MM.1S (cell line): Measurements from ENCODE around the gene PPP1R9A.

ENCODE experiments used
- DNase-seq: peaks from one replicate; pipeline ENCODE4 v3.0.0-alpha.2; 2015
- H2AFZ ChIP-seq: fragments of 300-600 bp; sonication (generic); 2 replicates; pipeline ENCODE4 v1.6.0; 2016; ENCODE audit warnings: antibody characterized with exemption, low read length
- H3F3A ChIP-seq: fragments of 300-600 bp; sonication (generic); 2 replicates; pipeline ENCODE4 v1.6.1; 2016; ENCODE audit warnings: mild to moderate bottlenecking, antibody characterized with exemption, low read length, moderate library complexity, mixed read lengths; ENCODE audit not compliant: insufficient read depth
- H3K27ac ChIP-seq: fragments of 300-600 bp; sonication (generic); 2 replicates; pipeline ENCODE4 v1.5.1; 2016; ENCODE audit warnings: mild to moderate bottlenecking, low read length
- H3K27me3 ChIP-seq: fragments of 300-600 bp; sonication (generic); replicated peaks from 2 replicates; pipeline ENCODE4 v1.6.0; 2016; ENCODE audit warnings: low read length; ENCODE audit not compliant: insufficient read depth
- H3K36me3 ChIP-seq: fragments of 300-600 bp; sonication (generic); replicated peaks from 2 replicates; pipeline ENCODE4 v1.6.1; 2016; ENCODE audit warnings: mild to moderate bottlenecking, low read length, mixed read lengths; ENCODE audit not compliant: insufficient read depth
- H3K4me1 ChIP-seq: fragments of 300-600 bp; sonication (generic); 2 replicates; pipeline ENCODE4 v1.6.1; 2016; ENCODE audit warnings: low read length, mixed read lengths
- H3K4me2 ChIP-seq: fragments of 300-600 bp; sonication (generic); 2 replicates; pipeline ENCODE4 v1.6.0; 2016; ENCODE audit warnings: low read depth, low read length
- H3K4me3 ChIP-seq: fragments of 300-600 bp; sonication (generic); 2 replicates; pipeline ENCODE4 v1.5.1; 2016; ENCODE audit warnings: low read length, mixed read lengths
- H3K79me2 ChIP-seq: fragments of 300-600 bp; sonication (generic); 2 replicates; pipeline ENCODE4 v1.6.1; 2016; ENCODE audit warnings: mixed run types, low read length, mixed read lengths
- H3K9ac ChIP-seq: fragments of 300-600 bp; sonication (generic); 2 replicates; pipeline ENCODE4 v1.6.1; 2016; ENCODE audit warnings: low read length, mixed read lengths
- H3K9me2 ChIP-seq: fragments of 300-600 bp; sonication (generic); replicated peaks from 2 replicates; pipeline ENCODE4 v1.6.1; 2016; ENCODE audit warnings: mild to moderate bottlenecking, low read length, mixed read lengths; ENCODE audit not compliant: insufficient read depth
- H3K9me3 ChIP-seq: fragments of 300-600 bp; sonication (generic); replicated peaks from 2 replicates; pipeline ENCODE4 v1.6.1; 2016; ENCODE audit warnings: mild to moderate bottlenecking, low read length, mixed read lengths; ENCODE audit not compliant: insufficient read depth
- H4K20me1 ChIP-seq: fragments of 300-600 bp; sonication (generic); 2 replicates; pipeline ENCODE4 v1.6.1; 2016; ENCODE audit warnings: mild to moderate bottlenecking, low read length, moderate library complexity, mixed read lengths; ENCODE audit not compliant: insufficient read depth
- EZH2 ChIP-seq: fragments of 300-600 bp; sonication (generic); optimal IDR thresholded peaks from 2 replicates; pipeline ENCODE3; 2017; ENCODE audit warnings: low read depth, mild to moderate bottlenecking, antibody characterized with exemption, low read length, mixed read lengths
- EZH2phosphoT487 ChIP-seq: fragments of 300-600 bp; sonication (generic); IDR thresholded peaks from 2 replicates; pipeline ENCODE4 v1.6.1; 2018; ENCODE audit warnings: antibody characterized with exemption, low read length
- TF ChIP-seq, protein P1 (sequence below): fragments of 300-600 bp; sonication (generic); IDR thresholded peaks from 2 replicates; pipeline ENCODE4 v1.5.1; 2016; ENCODE audit warnings: antibody characterized with exemption, low read length, mixed read lengths

PPP1R9A gene

DNA sequence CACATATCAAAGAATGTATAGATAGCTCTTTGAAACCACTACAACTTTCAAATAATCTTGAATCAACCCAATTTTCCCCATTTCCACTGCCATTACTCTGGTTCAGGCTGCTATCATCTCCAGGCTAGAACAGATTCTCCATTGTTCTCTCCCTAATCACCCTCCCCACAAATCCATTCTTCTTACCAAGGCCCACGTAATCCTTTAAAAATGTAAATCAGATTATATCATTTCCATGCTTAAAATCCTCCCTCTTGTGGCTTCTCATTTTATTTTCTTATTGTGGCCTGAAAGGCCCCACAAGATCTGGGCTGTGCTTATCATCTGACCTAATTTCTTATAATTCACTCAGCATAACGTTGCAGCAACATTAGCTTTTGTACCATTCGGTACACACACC is 420.0 kb downstream of the PPP1R9A start:
- no peaks in the 10 kb centered on the region for H4K20me1 ChIP-seq
- DNase-seq, result no peak
- H3K9ac ChIP-seq, result no peak overlapping the region
- TF ChIP-seq, protein P1, sequence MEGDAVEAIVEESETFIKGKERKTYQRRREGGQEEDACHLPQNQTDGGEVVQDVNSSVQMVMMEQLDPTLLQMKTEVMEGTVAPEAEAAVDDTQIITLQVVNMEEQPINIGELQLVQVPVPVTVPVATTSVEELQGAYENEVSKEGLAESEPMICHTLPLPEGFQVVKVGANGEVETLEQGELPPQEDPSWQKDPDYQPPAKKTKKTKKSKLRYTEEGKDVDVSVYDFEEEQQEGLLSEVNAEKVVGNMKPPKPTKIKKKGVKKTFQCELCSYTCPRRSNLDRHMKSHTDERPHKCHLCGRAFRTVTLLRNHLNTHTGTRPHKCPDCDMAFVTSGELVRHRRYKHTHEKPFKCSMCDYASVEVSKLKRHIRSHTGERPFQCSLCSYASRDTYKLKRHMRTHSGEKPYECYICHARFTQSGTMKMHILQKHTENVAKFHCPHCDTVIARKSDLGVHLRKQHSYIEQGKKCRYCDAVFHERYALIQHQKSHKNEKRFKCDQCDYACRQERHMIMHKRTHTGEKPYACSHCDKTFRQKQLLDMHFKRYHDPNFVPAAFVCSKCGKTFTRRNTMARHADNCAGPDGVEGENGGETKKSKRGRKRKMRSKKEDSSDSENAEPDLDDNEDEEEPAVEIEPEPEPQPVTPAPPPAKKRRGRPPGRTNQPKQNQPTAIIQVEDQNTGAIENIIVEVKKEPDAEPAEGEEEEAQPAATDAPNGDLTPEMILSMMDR, result no peak
- TF ChIP-seq EZH2 (no peak), EZH2phosphoT487 (no peak)
- no peaks in the 10 kb centered on the region for H3K9me2 ChIP-seq
- no peaks in the 10 kb centered on the region for H3F3A ChIP-seq
- no peak overlapping the region for H3K27ac ChIP-seq
- no peaks in the 10 kb centered on the region for H3K9me3 ChIP-seq
- H3K4me2 ChIP-seq, result no peak overlapping the region
- peaks cover 29% of the 10 kb centered on the region for H3K27me3 ChIP-seq
- H3K4me1 ChIP-seq, result peaks cover 24% of the 10 kb centered on the region
- H3K79me2 ChIP-seq, result no peaks in the 10 kb centered on the region
- no peak overlapping the region for H3K4me3 ChIP-seq
- no peaks in the 10 kb centered on the region for H3K36me3 ChIP-seq
- no peak overlapping the region for H2AFZ ChIP-seq

DNA sequence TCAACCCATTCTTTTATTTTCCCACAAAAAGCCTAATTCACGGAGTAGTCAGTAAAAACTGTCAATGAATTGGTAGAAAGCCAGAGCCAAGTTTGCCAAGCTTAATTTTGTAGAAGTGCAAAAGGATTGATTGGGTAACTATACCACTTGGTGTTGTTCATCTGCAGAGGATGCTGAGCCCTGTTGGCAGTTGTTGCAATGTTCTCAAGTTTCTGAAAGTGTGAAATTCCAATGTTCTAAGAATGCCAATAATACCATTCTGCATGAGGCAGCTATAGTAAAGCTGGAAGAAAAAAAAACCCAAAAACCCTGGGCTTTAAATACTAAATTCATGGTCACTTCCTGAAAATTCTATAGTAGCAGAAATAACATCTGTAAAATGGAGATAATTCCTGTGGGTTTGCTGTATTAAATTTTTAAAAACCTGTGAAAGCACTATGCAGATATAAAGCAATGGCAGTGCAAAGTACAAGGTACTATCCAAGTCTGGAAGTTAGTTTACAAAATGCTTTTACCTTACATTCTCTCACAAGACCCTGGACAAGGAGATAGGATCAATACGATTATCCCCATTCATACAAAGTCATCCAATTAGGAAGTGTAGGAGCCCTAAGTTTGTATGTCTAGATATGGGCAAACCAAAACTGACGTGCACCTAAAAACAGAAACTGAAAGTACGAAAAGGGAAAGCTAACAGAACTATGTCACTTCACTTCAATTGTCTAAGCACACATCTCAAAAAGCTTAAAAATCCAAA is 423.0 kb downstream of the PPP1R9A start:
- Histone ChIP-seq H4K20me1 (no peaks in the 10 kb centered on the region), H3K9me3 (no peaks in the 10 kb centered on the region), H3K36me3 (no peaks in the 10 kb centered on the region), H3K27me3 (peaks cover 28% of the 10 kb centered on the region), H3K4me3 (peak overlapping the region; percentile 36; the same call in 1 of the 2 replicates), H3K9ac (no peak overlapping the region), H3K4me2 (peak overlapping the region; percentile 40), H3K9me2 (no peaks in the 10 kb centered on the region), H3K4me1 (peaks cover 11% of the 10 kb centered on the region), H3K79me2 (no peaks in the 10 kb centered on the region), H3F3A (no peaks in the 10 kb centered on the region), H3K27ac (no peak overlapping the region), H2AFZ (no peak overlapping the region)
- TF ChIP-seq, protein P1, result no peak
- TF ChIP-seq EZH2, result no peak
- no peak for TF ChIP-seq EZH2phosphoT487
- peak; percentile 56 for DNase-seq

DNA sequence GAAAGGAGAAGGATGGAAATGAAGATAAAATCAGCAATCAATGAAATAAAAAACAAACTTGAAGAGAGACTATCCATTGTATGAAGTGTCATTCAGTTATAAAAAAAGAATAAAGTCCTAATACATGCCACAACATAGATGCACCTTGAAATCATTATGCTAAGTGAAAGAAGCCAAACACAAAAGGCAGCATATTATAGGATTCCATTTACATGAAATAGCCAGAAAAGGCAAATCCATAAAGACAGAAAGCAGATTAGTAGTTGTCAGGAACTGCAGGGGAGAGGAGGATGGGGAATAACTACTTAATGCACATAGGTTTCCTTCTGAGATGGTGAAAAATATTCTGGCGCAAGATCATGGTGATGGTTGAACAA is 423.6 kb downstream of the PPP1R9A start:
- H3K9me2 ChIP-seq, result no peaks in the 10 kb centered on the region
- TF ChIP-seq, protein P1, result no peak
- TF ChIP-seq EZH2, result no peak
- TF ChIP-seq EZH2phosphoT487, result no peak
- H3K4me3 ChIP-seq, result no peak overlapping the region
- no peaks in the 10 kb centered on the region for H3K36me3 ChIP-seq
- H3K4me1 ChIP-seq, result peaks cover 11% of the 10 kb centered on the region
- H3K27ac ChIP-seq, result no peak overlapping the region
- no peak for DNase-seq
- no peaks in the 10 kb centered on the region for H3K79me2 ChIP-seq
- no peak overlapping the region for H3K9ac ChIP-seq
- H4K20me1 ChIP-seq, result no peaks in the 10 kb centered on the region
- no peak overlapping the region for H2AFZ ChIP-seq
- peak overlapping the region; percentile 40 for H3K4me2 ChIP-seq
- peaks cover 23% of the 10 kb centered on the region for H3K27me3 ChIP-seq
- no peaks in the 10 kb centered on the region for H3K9me3 ChIP-seq
- H3F3A ChIP-seq, result no peaks in the 10 kb centered on the region
